ENCODE measurements around the gene CDK3.
A peak's percentile ranks its signal among the peaks of the same experiment; 100 is the strongest.

Gene CDK3

DNA sequence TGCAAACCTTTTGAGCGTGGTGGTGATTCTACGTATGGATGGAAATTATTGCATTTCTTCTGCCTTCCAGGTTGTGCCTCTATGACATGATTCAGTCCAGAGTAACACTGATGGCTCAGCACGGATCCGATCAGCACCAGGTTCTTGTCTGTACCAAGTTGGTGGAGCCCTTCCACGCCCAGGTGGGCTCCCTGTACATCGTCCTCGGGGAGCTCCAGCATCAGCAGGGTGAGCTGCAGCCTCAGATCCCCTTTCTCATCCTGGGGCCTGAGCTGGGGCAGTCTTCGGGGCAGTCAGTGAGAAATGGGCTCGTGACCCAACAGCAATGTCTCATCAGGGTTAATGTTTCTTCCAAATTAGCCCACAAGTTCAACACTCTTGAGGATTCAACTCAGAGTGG, 9.3 kb upstream of the CDK3 start:
- no peak for DNase-seq (ENCODE audit: low read depth)

DNA sequence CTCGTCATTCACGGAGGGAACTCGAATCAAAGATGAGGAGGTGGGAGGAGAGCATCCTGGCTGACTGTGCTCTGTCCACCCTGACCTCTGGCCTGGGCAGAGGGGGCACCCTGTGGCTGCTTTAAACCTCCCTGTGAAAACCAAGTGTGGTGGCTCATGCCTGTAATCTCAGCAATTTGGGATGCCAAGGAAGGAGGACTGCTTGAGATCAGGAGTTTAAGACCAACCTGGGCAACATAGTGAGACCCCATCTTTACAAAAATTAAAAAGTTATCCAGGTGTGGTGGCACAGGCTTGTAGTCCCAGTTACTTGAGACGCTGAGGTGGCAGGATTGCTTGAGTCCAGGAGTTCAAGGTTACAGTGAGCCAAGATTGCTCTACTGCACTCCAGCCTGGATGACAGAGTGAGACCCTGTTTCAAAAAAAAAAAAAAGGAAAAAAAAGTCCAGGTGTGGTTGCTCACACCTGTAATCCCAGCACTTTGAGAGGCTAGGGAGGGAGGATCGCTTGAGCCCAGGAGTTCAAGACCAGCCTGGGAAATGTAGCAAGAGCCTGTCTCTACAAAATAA, 5.8 kb upstream of the CDK3 start:
- DNase-seq (ENCODE audit: low read depth) = no peak

DNA sequence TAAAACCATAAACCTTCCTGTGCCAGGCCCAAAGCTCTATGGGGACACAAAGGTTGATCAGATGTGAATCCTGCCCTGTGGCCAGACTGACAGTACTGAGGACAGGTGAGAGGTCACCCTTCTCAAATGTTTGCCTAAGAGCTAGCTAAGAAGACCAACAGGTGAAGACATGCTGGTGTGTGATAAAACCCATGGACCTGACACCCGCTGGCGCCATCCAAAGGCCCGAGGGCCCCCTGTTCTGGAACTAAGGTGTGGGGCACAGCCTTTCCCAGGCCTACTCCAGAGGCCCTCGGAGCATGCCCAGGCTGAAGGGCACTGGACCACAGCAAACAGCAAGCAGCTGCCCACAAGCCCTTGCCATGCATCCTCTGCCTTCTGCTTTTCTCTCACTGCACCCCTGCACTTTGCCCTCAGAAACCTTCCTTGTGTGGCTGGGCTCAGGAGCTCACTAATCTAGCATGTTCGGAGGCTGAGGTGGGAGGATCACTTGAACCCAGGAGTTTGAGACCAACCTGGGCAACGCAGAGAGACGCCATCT, 5.2 kb upstream of the CDK3 start:
- no peak for DNase-seq (ENCODE audit: low read depth)

DNA sequence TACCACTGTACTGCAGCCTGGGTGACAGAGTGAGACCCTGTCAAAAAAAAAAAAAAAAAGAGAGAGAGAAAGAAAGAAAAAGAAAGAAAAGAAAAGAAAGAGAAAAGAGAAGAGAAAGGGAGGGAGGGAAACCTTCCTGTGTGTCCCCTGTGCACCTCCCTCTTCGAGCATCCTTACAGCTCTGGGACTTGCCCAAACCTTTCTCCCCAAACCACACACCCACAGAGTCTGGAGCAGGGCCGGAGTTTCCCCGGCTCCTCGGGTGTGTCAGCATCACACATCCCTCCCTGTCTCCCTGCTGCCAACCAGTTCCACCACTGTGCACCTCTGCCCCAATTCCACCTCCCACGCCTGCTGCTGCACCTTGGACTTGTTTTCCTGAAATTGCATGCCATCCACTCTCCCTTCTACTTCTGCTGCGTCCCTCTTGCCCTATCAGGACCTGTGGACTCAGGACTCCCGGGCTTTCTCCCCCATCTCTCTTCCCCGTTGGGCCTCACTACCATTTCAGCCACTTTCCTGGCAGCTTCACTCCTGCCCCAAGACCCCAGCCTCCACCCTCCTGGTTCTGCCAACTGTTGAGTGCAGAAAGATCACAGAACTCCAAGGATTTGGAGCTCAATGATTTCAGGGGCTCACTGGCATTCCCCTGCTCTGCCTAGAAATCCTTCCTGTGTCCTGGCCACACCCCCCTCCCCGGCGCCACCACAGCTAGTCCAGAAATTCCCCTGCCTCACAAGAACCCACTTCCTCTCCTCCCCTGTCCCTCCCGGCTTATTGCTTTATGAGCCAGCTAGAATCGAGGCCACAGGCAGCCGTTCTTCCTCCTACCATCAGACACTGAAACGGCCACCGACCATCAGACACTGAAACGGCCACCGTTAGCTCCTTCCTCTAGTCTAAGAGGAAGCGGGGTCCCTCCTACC, 3.7 kb upstream of the CDK3 start:
- DNase-seq (ENCODE audit: low read depth) = peak; percentile 25

DNA sequence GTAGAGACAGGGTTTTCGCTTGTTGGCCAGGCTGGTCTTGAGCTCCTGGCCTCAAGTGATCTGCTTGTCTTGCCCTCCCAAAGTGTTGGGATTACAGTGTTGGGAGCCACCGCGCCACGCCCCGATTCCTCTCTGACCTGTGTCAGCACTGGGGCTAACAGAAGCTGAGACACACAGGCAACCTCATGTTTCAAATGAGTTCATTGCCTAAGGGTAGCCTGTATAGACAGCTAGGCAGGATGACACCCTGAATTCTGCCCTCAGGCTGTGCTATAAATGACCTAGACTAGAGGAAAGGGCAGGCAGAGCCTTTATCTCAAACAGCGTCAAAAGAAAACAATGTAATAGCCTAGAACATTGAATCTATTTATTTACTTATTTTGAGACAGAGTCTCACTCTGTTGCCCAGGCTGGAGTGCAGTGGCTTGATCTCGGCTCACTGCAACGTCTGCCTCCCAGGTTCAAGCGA, 2.3 kb upstream of the CDK3 start:
- DNase-seq (ENCODE audit: low read depth) = no peak

DNA sequence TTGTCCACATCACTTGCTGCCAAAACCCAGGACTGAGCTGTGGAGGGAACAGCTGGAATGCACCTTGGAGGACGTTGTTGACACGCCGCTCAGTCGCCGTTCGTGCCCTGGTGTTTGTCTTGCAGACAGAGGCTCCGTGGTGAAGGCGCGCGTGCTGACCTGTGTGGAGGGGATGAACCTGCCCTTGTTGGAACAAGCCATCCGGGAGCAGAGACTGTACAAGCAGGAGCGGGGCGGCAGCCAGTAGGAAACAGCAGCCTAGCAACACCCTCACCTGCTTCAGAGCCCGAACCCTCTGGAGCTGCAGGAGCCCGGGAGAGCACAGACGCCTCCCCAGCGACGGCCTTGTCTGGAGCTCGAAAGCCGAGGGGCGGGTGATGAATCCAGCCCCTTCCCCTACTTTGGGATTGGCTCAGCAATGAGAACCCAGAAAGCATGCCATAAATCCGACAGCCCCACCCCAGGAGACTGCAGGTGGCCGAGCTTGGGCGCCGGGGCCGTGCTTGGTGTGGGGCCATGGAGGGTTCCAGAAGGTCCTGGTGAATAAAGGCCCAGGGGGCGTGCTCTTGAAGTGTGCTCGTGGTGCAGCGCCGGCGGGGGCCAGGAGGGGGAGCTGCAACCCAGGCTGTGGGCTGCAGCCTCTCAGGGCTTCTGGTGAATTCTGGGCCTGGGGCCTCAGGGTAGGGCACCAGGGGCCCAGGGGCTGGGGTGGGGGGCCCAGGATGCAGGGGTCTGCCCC, 470 bp upstream of the CDK3 start:
- peak; percentile 49 for DNase-seq (ENCODE audit: low read depth)

DNA sequence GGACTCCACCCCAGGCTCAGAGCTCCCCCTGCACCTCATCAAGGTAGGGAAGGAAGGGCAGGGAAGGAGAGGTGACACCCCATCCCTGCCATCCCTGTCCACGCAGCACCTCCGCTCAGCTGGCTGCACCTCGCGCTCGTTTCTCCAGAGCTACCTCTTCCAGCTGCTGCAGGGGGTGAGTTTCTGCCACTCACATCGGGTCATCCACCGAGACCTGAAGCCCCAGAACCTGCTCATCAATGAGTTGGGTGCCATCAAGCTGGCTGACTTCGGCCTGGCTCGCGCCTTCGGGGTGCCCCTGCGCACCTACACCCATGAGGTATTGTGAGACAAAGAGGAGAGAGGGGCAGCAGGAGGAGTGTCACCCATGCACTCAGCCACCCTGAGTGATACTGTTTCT, 1.4 kb downstream of the CDK3 start:
- no peak for DNase-seq (ENCODE audit: low read depth)

DNA sequence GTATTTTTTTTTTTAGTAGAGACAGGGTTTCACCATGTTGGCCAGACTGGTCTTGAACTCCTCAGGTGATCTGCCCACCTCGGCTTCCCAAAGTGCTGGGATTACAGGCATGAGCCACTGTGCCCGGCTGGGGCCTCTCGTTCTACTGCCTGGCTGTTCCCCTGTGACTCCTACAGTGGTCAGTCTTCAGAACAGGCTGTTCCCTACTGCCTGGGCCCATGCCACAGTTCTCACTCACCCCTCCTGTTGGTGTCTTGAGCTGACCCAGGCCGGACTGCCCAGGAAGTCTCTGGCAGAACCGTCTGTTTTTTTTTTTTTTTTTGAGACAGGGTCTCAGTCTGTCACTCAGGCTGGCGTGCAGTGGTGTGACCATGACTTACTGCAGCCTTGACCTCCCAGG, 3.3 kb downstream of the CDK3 start:
- no peak for DNase-seq (ENCODE audit: low read depth)

DNA sequence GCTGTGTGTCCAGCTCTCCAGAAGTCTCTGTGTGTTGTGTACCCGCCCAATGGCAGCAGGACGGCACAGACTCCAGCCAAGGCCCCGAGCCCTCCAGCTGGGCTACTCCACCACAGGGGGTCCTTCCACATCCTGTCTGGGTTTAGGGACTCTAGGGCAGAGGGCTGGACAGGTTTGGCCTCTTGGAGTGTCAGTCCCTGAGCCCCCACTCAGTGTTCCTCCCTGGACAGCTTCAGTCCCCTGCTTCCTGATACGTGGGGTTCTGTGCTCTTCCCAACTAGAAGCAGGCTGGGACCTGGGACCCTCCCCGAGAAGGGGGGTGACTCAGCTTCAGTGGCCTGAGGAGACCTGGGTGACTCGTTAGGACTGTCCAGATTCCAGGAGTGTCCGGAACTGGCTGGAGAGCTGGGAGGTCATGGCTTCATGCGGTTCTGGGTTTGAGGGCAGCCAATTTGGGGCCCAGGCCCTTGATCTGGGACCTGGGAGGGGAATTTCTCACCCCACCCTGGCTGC, 4.2 kb downstream of the CDK3 start:
- DNase-seq (ENCODE audit: low read depth) = no peak

DNA sequence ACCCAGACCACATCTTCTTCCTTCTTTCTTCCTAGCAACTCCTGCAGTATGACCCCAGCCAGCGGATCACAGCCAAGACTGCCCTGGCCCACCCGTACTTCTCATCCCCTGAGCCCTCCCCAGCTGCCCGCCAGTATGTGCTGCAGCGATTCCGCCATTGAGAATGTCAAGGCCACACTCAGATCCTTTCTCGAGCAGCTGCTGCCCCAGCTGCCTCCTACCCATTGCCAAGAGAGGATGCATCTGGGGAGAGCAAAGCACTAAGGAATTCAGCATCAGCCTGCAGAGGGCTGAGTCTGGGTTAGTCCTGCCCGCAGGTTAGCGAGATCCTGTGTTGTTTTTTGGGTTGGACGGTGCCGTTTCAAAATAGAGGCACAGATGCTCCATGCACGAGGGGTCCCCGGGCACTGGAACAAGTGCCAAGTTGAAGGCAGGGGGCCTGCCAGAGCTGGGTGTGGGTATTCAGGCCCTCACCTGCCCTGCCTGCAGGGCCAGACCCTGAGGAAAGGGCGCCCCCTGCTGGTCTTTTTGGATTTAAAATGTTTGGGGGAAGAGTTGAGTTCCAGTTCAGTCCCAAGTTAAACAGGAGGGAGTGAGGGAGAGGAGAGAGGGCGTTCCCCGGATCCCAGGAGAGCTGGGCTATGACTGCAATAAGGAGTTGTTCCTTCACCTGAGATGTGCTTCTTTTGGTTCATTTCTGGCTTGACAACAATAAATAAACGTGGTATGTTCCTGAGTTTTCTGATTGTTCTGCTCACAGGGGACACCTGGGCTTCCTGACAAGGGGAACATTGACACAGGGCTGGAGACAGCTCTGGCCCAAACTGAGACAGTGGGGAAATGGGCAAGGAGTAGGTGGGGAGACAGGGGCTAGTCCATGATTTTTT, 4.9 kb downstream of the CDK3 start:
- DNase-seq (ENCODE audit: low read depth) = peak; percentile 66

DNA sequence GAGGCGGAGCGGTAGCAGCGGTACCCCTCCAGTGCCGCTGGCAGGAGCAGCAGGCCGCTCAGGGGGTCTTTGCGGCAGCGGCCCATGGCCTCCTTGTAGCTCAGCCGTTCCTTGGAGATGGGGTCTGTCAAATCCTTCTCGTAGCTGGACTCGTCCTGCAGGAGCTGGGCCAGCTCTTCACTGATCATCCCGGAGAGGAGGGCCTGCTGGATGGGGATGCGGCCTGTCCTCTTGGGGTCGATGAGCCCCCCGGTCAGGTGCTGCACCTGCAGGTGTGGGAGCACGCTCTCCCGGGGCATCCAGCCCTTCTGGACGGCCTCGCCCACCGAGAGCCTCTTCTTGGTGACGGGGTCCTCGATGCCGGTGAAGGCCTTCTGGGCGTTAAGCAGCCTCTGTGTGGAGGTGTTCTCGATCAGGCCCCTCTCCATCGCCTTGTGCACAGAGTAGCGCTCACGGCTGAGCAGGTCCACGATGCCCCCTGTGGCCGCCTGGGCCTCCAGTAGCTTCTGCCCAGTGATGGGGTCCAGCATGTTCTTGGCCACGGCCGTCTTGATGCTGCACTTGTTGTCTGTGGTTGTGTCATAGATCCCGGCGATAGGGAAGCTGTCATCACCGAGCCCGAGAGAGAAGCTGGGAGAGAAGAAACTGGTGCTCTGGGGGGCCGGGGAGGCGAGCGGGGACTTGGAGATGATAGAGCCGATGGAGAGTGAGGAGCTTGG, 6.6 kb downstream of the CDK3 start:
- no peak for DNase-seq (ENCODE audit: low read depth)

DNA sequence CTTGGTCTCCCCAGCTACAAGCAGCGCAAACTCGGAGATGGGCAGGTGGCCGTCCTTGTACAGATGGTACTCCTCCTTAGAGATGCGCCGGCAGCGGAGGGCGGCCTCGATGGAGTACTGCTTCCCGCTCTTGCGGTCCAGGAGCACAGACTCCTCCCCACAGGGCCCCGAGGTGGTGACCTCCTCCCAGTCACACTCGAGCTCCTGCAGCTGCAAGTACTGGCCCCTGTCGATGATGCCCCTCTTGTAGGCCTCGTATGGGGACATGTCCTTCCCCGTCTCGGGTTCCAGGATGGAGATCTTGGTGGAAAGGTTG, 7.2 kb downstream of the CDK3 start:
- DNase-seq (ENCODE audit: low read depth) = no peak

DNA sequence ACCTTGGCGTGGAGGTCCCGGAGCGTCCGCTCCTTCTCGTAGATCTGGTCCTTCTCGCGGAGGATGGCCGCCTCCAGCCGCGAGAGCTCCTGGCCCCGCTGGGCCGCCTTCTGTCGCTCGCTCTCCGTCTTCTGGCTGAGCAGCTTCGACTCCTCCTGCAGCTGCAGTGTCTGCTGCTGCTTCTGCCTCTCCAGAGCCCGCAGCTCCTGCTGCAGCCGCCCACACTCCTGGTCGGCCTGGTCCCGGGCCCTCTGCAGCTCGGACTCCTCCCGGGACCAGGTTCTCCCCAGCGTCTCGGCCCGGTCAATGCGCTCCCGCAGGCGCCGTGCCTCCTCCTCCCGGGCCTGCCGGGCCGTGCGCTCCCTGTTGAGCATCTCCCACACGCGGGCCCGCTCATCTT, 7.6 kb downstream of the CDK3 start:
- no peak for DNase-seq (ENCODE audit: low read depth)

DNA sequence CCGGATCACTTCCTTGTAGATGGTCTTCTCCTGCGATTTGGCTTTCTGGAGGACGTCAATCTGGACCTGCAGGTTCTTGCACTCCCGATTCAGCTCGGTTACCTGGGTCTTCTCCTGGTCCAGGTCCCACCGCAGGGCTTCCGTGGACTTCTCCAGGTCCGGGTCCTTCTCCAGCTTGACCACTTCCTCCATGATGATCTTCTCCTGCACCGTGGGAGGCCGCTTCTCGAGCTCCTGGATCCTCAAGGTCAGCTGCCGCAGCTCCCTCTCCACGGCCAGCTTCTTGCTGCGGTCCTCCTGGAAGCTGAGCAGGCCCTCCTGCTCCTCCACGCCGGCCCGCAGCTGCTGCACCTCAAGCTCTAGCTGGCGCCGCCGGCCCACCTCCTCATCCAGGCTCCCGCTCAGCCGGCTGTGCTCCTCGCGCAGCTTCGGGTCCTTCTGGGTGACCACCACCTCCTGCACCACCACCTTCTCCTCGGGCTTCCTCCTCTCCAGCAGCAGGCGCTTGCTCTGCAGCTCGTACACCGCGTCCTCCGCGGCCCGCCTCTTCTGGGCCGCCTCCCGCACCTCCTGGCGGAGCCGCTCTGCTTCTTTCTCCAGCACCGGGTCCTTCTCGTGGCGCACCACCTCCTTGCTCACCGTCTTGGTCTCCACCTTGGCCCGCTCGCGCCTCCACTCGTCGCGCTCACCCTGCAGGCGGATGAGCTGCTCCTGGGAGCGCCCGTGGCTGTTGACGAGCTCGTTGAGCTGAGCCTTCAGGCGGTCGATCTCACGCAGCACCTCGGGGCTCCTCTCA, 8.2 kb downstream of the CDK3 start:
- DNase-seq (ENCODE audit: low read depth) = no peak

DNA sequence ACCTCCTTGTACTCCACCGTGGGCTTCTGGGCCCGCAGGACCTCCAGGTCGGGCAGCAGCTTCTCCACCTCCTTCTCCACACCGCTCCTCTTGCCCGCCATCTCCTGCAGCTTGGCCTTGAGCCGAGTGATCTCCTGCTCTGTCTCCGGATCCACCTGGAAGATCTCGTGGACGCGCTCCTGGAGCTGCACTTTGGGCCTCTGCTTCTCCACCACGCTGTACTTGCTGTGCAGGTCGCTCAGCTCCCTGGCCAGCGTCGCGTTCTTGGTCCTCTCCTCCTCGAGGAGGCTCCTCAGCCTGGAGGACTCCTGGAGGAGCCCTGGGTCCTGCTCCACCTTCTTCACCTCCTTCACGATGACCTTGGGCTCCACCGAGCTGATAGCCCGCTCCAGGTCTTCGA, 8.8 kb downstream of the CDK3 start:
- DNase-seq (ENCODE audit: low read depth) = no peak

DNA sequence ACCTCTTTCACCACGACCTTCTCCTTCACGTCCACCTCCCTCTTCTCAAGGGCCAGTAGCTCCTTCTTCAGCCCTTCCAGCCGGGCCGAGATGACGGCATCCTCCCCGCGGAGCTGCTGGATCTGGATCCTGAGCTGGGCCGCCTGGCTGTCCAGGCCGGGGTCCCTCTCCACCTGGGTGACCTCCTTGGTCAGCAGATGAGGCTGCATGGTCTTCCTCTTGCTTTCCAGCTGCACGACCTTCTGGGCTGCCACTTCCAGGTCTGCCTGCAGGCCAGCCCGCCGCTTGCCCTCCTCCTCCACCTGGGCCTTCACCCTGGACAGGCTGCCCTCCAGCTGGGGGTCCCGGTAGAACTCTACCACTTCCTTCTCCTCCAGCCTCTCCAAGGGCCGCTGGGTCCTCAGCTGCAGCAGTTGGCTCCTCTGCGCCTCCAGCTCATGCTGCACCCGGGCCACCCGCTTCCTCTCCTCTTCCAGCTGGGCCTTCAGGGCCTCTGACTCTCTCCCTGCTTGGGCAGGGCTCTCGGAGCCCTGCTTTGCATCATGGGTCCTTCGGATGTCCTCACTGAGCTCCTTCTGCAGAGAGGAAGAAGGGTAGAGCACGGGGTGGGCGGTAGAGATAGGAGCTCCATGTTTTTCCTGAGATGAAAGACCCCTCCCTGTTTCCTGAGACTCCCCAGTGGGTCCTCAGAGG, 9.5 kb downstream of the CDK3 start:
- no peak for DNase-seq (ENCODE audit: low read depth)

DNA sequence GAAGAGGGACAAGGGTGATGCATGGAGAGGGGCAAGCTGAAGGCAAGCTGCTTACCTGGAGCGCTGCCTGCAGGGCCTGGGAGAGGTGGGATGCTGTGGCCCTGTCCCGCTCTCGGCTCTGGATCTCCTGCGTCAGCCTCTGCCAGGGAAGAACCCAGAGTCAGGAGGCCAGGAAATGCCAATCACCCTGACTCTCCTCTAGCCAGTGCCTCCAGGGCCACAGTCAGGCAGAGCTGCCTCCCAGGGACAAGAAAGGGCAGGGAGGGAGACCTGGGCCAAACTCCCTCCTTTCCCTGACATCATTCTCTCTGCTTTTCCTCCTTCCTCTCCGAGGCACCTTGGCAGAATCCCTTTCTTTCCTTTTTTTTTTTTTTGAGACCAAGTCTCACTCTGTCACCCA, 11.3 kb downstream of the CDK3 start:
- no peak for DNase-seq (ENCODE audit: low read depth)

DNA sequence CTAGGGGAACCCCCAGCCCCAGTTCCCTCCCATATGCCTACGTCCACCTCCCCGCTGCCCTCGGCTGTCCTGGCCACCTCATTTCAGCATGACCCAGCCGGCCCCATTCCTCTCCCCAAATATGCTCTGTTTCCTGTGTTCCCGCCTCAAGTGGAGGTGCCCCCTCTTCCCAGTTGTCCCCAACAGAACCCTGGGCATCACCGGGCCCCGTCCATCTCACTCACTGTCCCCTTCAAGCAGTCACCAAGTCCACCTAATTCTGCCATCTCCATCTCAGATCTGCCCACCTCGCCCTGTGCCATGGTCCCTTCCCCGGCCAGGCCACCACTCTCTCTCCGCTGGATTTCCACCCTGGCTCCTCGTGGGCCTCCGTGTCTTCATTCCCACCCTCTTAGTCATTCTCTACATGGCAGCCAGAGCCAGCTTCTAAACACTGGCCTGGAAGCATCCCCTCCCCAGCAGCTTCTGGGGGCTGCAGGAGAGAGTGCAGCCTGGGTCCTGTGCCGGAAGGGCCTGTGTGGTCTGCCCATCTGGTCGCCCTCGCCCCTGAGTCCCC, 12.8 kb downstream of the CDK3 start:
- no peak for DNase-seq (ENCODE audit: low read depth)
